GM12865 (cell line): ENCODE measurements around the gene PABPC1L2B.
"Not testable (repeated sequence)": the region's sequence is repeated elsewhere in the genome, so short reads cannot be mapped to it uniquely, and the experiment has no call there.

Experiments
- DNase-seq: peaks from one replicate; pipeline ENCODE4 v3.0.0; 2010; ENCODE audit warnings: low read depth
- H3K4me3 ChIP-seq: 2 replicates; pipeline ENCODE4 v1.5.1; 2011; ENCODE audit warnings: mild to moderate bottlenecking, low read depth, low read length, control low read depth
- TF ChIP-seq, protein P1 (sequence below): IDR thresholded peaks from 2 replicates; pipeline ENCODE4 v1.5.1; 2011; ENCODE audit warnings: low read length, control low read depth, low read depth, inconsistent platforms; ENCODE audit not compliant: insufficient read depth; ENCODE audit errors: missing control alignments

PABPC1L2B gene

DNA sequence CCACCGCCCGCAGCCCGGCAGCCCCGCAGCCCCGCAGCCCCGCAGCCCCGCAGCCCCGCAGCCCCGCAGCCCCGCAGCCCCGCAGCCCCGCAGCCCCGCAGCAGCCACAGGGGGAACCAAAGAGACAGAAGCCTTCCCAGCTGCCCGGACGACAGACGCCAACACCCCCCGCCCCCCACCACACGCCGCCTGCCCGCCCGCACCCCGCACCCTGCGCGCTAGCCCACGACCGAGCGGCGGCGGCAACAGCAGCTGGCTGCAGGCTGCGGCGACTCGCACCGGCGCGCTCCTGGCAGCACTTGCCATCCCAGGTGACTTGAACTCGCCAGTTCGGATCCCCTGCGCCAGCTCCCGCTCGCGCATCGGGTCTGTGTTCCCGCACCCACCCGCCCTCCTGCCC lies at the start of gene PABPC1L2B:
Gene PABPC1L2B, plus strand, starts transcription at position 207 of the 400 bp plus-strand sequence. CDS start 704 bp downstream, outside the sequence.
- not testable (repeated sequence) for H3K4me3 ChIP-seq, DNase-seq

DNA sequence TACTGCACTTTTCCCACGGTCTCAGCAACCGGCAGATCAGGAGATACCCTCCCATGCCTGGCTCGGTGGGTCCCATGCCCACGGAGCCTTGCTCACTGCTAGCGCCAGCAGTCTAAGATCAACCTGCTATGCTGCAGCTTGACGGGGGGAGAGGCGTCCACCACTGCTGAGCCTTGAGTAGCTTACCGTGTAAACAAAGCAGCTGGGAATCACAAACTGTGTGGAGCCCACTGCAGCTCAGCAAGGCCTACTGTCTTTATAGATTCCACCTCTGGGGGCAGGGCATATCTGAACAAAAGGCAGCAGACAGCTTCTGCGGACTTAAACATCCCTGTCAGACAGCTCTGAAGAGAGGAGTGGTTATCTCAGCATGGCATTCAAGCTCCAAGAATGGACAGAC lies 42.8 kb upstream of the PABPC1L2B start:
- DNase-seq, H3K4me3 ChIP-seq: not testable (repeated sequence)

DNA sequence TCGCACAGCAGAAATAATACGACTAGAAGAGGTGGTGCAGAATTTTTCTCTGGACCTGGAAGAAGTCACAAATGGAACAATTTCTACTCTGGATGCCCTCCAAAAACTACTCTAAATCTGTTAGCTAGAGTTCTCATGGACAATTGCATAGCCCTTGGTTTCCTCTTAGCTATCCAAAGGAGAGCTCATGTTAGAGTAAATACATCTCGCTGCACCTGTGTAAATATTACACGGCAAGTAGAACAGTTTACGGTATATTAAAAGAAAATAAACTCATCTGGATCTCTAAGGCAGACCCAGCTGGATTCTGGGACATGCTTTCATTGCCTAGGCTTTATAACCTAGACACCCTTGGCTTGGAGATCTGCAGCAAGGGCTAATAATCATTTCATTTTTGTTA lies 30.9 kb upstream of the PABPC1L2B start:
- not testable (repeated sequence) for DNase-seq, H3K4me3 ChIP-seq

DNA sequence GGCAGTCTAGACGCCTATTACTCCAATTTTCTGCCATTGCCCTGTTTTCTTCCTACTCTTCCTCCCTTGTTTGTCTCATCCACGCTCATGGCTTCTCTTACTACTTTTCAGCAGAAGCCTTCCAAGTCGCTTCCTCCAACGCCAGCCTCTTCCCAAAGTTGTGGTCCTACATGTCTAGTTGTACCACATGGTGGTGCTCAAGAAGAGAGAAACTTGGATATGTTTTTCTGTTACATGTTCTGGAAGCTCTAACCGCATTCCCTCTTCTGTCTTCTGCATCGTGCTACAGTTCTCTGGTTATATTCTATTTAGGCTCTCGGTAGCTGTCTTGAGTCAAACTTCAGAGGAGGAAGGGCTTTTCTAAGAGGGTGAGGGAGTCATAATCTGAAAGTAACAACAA lies 27.9 kb upstream of the PABPC1L2B start:
- DNase-seq = not testable (repeated sequence)

DNA sequence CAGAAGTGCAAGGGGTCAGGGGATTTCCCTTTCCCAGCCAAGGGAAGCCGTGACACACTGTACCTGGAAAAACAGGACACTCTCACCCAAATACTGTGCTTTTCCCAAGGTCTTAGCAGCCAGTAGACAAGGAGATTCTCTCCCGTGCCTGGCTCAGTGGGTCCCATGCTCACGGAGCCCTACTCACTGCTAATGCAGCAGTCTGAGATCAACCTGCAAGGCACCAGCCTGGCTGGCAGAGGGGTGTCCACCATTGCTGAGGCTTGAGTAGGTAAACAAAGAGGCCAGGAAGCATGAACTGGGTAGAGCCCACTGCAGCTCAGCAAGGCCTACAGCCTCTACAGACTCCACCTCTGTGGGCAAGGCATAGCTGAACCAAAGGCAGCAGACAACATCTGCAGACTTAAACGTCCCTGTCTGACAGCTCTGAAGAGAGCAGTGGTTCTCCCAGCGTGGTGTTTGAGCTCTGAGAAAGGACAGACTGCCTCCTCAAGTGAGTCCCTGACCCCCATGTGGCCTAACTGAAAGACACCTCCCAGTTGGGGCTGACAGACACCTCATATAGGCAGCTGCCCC lies 21.8 kb upstream of the PABPC1L2B start:
- not testable (repeated sequence) for H3K4me3 ChIP-seq, DNase-seq

More for the DNA sequence above, 27.9 kb upstream of the PABPC1L2B start:
- H3K4me3 ChIP-seq = not testable (repeated sequence)

DNA sequence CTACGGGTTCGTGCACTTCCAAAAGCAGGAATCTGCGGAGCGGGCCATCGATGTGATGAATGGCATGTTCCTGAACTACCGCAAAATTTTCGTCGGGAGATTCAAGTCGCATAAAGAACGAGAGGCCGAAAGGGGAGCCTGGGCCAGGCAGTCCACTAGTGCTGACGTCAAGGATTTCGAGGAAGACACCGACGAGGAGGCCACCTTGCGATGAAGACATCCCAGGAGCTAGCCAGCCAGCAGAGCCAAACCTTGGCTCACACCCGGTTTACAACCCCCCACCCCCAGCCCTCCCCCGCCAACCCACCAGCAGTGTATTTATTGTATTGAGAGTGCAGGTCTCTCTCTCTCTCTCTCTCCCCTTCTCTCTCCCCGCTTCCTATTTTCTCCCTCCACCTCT lies 1.3 kb downstream of the PABPC1L2B start:
- not testable (repeated sequence) for DNase-seq, H3K4me3 ChIP-seq

DNA sequence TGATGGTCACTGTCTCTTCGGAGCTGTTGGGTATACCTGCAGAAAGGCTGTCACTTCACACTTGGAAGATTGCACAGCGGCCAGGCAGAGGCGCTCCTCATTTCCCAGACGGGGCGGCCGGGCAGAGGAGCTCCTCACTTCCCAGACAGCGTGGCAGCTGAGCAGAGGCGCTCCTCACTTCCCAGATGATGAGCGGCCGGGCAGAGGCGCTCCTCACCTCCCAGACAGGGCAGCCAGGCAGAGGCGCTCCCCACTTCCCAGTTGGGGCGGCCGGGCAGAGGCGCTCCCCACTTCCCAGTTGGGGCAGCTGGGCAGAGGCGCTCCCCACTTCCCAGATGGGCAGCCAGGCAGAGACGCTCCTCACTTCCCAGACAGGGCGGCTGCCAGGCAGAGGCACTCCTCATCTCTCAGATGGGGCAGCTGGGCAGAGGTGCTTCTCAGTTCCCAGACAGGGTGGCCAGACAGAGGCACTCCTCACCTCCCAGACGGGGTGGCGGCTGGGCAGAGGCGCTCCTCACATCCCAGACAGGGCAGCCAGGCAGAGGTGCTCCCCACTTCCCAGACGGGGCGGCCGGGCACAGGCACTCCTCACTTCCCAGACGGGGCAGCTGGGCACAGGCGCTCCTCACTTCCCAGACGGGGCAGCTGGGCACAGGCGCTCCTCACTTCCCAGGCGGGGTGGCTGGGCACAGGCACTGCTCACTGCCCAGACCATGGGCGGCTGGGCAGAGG lies 18.8 kb downstream of the PABPC1L2B start:
- no peak for DNase-seq
- no peak overlapping the region for H3K4me3 ChIP-seq
- TF ChIP-seq, protein P1, sequence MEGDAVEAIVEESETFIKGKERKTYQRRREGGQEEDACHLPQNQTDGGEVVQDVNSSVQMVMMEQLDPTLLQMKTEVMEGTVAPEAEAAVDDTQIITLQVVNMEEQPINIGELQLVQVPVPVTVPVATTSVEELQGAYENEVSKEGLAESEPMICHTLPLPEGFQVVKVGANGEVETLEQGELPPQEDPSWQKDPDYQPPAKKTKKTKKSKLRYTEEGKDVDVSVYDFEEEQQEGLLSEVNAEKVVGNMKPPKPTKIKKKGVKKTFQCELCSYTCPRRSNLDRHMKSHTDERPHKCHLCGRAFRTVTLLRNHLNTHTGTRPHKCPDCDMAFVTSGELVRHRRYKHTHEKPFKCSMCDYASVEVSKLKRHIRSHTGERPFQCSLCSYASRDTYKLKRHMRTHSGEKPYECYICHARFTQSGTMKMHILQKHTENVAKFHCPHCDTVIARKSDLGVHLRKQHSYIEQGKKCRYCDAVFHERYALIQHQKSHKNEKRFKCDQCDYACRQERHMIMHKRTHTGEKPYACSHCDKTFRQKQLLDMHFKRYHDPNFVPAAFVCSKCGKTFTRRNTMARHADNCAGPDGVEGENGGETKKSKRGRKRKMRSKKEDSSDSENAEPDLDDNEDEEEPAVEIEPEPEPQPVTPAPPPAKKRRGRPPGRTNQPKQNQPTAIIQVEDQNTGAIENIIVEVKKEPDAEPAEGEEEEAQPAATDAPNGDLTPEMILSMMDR = no peak

DNA sequence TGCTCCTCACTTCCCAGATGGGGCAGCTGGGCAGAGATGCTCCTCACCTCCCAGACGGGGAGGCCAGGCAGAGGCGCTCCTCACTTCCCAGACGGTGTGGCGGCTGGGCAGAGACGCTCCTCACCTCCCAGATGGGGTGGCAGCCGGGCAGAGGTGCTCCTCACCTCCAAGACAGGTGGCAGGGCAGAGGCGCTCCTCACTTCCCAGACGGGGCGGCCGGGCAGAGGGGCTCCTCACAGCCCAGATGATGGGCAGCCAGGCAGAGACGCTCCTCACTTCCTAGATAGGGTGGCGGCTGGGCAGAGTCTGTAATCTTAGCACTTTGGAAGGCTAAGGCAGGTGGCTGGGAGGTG lies 19.3 kb downstream of the PABPC1L2B start:
- DNase-seq, H3K4me3 ChIP-seq: not testable (repeated sequence)

DNA sequence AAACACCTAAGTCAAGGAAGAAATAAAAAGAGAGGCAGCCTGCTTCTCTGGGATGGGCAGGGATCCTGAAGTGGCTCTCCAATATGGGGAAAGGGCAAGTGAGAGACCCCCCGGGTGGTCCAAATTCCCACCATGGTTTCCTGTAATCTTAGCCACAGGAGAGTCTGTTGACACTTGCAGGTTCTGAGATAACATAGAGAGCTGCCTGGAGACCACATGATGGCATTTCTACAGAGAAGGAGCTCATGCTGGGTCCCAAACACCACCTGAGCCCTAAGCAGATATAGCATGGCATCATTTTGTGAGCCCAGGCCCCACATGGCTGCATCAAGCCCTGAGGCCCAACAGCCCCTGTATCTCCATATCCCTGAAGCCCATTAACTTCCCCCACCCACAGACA lies 26.1 kb downstream of the PABPC1L2B start:
- no peak for DNase-seq

More for the DNA sequence above, 26.1 kb downstream of the PABPC1L2B start:
- H3K4me3 ChIP-seq = no peak overlapping the region
- TF ChIP-seq, protein P1 = no peak
